IPS-15b (cell line): ENCODE results near the gene DMD.

Source experiments
- H3K27me3 ChIP-seq: one replicate; pipeline ENCODE4 v1.6.1; 2013; ENCODE audit warnings: low read length; ENCODE audit not compliant: control insufficient read depth, insufficient read depth
- H3K36me3 ChIP-seq: one replicate; pipeline ENCODE4 v1.6.1; 2013; ENCODE audit warnings: low read length; ENCODE audit not compliant: control insufficient read depth, insufficient read depth
- H3K4me1 ChIP-seq: one replicate; pipeline ENCODE4 v1.6.1; 2013; ENCODE audit warnings: mild to moderate bottlenecking, low read length; ENCODE audit not compliant: control insufficient read depth, insufficient read depth
- H3K4me3 ChIP-seq: one replicate; pipeline ENCODE4 v1.5.1; 2013; ENCODE audit warnings: low read depth, low read length
- H3K9ac ChIP-seq: one replicate; pipeline ENCODE4 v1.6.1; 2013; ENCODE audit warnings: low read depth, mild to moderate bottlenecking, low read length
- H3K9me3 ChIP-seq: one replicate; pipeline ENCODE4 v1.6.1; 2013; ENCODE audit warnings: mild to moderate bottlenecking, low read length; ENCODE audit not compliant: control insufficient read depth, insufficient read depth

DMD gene

GRCh38 chrX:31679861-31680260 is 1531.5 kb downstream of the DMD start:
- Histone ChIP-seq H3K36me3 (no peaks in the 10 kb centered on the region), H3K4me3 (no peak overlapping the region), H3K4me1 (no peaks in the 10 kb centered on the region), H3K27me3 (no peaks in the 10 kb centered on the region), H3K9me3 (no peaks in the 10 kb centered on the region), H3K9ac (no peak overlapping the region)

GRCh38 chrX:31670245-31670644 is 1541.1 kb downstream of the DMD start:
- H3K9ac ChIP-seq, result no peak overlapping the region
- H3K27me3 ChIP-seq, result no peaks in the 10 kb centered on the region

GRCh38 chrX:31665454-31665853 is 1545.9 kb downstream of the DMD start:
- peaks cover 4% of the 10 kb centered on the region for H3K4me1 ChIP-seq
- H3K9me3 ChIP-seq, result no peaks in the 10 kb centered on the region
- H3K27me3 ChIP-seq, result no peaks in the 10 kb centered on the region
- H3K9ac ChIP-seq, result no peak overlapping the region
- H3K4me3 ChIP-seq, result no peak overlapping the region
- no peaks in the 10 kb centered on the region for H3K36me3 ChIP-seq

More at GRCh38 chrX:31670245-31670644, 1541.1 kb downstream of the DMD start:
- no peaks in the 10 kb centered on the region for H3K36me3 ChIP-seq
- no peaks in the 10 kb centered on the region for H3K4me1 ChIP-seq
- H3K9me3 ChIP-seq, result no peaks in the 10 kb centered on the region
- H3K4me3 ChIP-seq, result no peak overlapping the region

GRCh38 chrX:31663172-31663571 is 1548.2 kb downstream of the DMD start:
- H3K36me3 ChIP-seq, result no peaks in the 10 kb centered on the region
- no peaks in the 10 kb centered on the region for H3K9me3 ChIP-seq
- H3K4me3 ChIP-seq, result no peak overlapping the region
- H3K4me1 ChIP-seq, result peaks cover 4% of the 10 kb centered on the region
- H3K27me3 ChIP-seq, result no peaks in the 10 kb centered on the region
- H3K9ac ChIP-seq, result no peak overlapping the region

- no peaks in the 10 kb centered on the region for H3K27me3 ChIP-seq
- H3K9me3 ChIP-seq, result no peaks in the 10 kb centered on the region
- no peaks in the 10 kb centered on the region for H3K36me3 ChIP-seq
- no peak overlapping the region for H3K4me3 ChIP-seq
- H3K9ac ChIP-seq, result no peak overlapping the region
- H3K4me1 ChIP-seq, result peaks cover 4% of the 10 kb centered on the region
These were observed 1550.0 kb downstream of the DMD start for GRCh38 chrX:31661280-31661810.

GRCh38 chrX:31658360-31658759 is 1553.0 kb downstream of the DMD start:
- peaks cover 4% of the 10 kb centered on the region for H3K4me1 ChIP-seq
- no peak overlapping the region for H3K9ac ChIP-seq
- no peaks in the 10 kb centered on the region for H3K36me3 ChIP-seq
- no peaks in the 10 kb centered on the region for H3K27me3 ChIP-seq
- H3K4me3 ChIP-seq, result no peak overlapping the region
- H3K9me3 ChIP-seq, result no peaks in the 10 kb centered on the region

- no peak overlapping the region for H3K4me3 ChIP-seq
- H3K27me3 ChIP-seq, result no peaks in the 10 kb centered on the region
- no peaks in the 10 kb centered on the region for H3K4me1 ChIP-seq
- no peak overlapping the region for H3K9ac ChIP-seq
- no peaks in the 10 kb centered on the region for H3K9me3 ChIP-seq
- H3K36me3 ChIP-seq, result no peaks in the 10 kb centered on the region
These were observed 1555.3 kb downstream of the DMD start for GRCh38 chrX:31656013-31656412.

- Histone ChIP-seq H3K36me3 (no peaks in the 10 kb centered on the region), H3K9ac (no peak overlapping the region), H3K27me3 (no peaks in the 10 kb centered on the region), H3K4me3 (no peak overlapping the region), H3K4me1 (no peaks in the 10 kb centered on the region), H3K9me3 (no peaks in the 10 kb centered on the region)
These were observed 1557.9 kb downstream of the DMD start for GRCh38 chrX:31653422-31653821.

GRCh38 chrX:31652650-31653049 is 1558.7 kb downstream of the DMD start:
- Histone ChIP-seq H3K9ac (no peak overlapping the region), H3K4me3 (no peak overlapping the region)

GRCh38 chrX:31649201-31649600 is 1562.1 kb downstream of the DMD start:
- Histone ChIP-seq H3K36me3 (no peaks in the 10 kb centered on the region), H3K9me3 (no peaks in the 10 kb centered on the region), H3K4me1 (no peaks in the 10 kb centered on the region), H3K4me3 (no peak overlapping the region), H3K27me3 (no peaks in the 10 kb centered on the region), H3K9ac (no peak overlapping the region)

More at GRCh38 chrX:31652650-31653049, 1558.7 kb downstream of the DMD start:
- Histone ChIP-seq H3K36me3 (no peaks in the 10 kb centered on the region), H3K9me3 (no peaks in the 10 kb centered on the region), H3K27me3 (no peaks in the 10 kb centered on the region), H3K4me1 (no peaks in the 10 kb centered on the region)

- no peaks in the 10 kb centered on the region for H3K27me3 ChIP-seq
- no peaks in the 10 kb centered on the region for H3K36me3 ChIP-seq
- H3K9me3 ChIP-seq, result no peaks in the 10 kb centered on the region
- H3K9ac ChIP-seq, result no peak overlapping the region
- no peaks in the 10 kb centered on the region for H3K4me1 ChIP-seq
- H3K4me3 ChIP-seq, result no peak overlapping the region
These were observed 1578.0 kb downstream of the DMD start for GRCh38 chrX:31633349-31633748.

- H3K9me3 ChIP-seq, result no peaks in the 10 kb centered on the region
- no peaks in the 10 kb centered on the region for H3K4me1 ChIP-seq
- no peak overlapping the region for H3K9ac ChIP-seq
- H3K4me3 ChIP-seq, result no peak overlapping the region
- no peaks in the 10 kb centered on the region for H3K27me3 ChIP-seq
- H3K36me3 ChIP-seq, result no peaks in the 10 kb centered on the region
These were observed 1582.2 kb downstream of the DMD start for GRCh38 chrX:31629195-31629594.
